ENCODE measurements around the gene GLRX2.

The GLRX2 gene

DNA sequence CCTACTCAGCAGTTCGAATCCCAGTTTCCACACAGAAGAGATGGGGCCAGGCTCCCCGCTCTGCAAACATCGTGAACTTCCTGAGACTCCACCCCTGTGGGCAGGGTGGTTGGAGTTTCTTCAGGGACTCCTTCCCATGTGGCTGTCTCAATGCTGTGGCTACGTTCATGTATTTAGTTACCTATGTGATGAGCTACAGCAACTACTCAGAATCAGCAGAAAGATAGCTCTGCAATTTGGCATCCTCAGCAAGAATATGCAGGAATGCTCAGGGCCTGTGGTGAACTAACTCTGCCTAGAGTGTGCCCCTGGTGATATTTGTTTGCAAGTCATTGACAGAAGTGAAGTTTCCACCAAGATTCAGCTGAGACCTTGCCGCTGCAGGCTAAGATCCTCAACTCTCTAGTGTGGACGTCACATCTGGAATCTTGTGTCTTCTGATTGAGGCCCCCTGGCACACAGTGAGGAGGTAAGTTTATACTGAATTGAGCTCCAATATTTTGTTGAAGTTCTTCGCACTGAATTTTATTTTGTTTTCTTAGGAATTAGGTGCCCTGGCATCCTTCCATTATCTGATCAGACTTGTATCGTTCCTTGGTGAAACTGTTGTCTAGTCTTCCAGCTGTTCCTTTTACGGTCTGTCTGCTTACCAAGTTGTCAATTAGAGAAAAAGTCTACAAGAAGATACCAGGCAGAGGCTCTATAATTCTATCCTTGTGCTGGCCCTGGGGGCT is 8.2 kb upstream of the GLRX2 start:
- H3K4me3 ChIP-seq (ENCODE audit: low read depth, low read length) = no peak overlapping the region

DNA sequence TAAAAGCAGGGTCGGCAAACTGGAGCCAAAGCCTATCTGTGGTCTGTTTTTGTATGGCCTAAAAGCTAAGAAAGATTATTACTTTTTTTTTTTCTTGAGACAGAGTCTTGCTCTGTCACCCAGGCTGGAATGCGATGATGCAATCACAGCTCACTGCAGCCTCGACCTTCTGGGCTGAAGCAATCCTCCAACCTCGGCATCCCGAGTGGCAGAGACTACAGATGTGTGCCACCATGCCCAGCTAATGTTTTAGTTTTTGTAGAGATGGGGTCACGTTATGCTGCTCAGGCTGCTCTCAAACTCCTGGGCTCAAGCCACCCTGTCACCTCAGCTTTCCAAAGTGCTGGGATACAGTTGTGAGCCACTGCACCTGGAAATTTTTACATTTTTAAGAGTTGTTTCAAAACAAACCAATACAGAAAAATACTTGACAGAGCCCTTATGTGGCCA is 6.5 kb upstream of the GLRX2 start:
- H3K4me3 ChIP-seq (ENCODE audit: low read depth, low read length) = no peak overlapping the region

- no peak overlapping the region for H3K4me3 ChIP-seq (ENCODE audit: low read depth, low read length)
These were observed 5.7 kb upstream of the GLRX2 start for GRCh38 chr1:193110864-193111263.

DNA sequence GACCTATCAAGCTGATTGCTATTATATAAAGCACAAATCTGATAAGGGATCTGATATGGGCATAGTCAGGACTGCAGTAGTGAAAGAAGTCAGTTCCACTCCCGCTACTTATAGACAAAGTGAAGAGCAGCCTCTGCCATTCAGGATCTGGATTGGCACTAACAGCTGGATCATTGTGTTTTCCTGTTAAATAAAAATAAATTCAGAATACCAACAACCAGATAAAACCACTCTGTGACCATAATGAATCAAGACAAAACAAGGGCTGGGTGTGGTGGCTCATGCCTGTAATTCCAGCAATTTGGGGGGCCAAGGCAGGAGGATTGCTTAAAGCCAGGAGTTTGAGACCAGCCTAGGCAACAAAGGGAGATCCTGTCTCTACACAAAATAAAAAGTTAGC is 5.0 kb upstream of the GLRX2 start:
- H3K4me3 ChIP-seq (ENCODE audit: low read depth, low read length) = no peak overlapping the region

DNA sequence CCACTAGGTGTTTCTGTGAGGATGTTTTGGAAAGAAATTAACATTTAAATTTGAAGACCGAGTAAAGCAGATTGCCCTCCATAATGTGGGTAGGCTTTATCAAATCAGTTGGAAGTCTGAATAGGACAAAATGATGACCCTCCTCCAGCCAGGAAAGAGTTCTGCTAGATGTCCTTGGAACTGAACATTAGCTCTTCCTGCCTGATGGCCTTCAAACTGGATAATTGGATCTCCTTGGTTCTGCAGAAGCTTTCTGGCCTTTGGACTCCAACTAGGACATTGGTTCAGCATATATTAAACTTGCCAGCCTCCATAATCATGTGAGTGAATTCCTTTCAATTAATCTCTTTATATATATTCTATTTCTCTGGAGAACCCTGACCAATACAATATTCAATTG is 4.4 kb upstream of the GLRX2 start:
- H3K4me3 ChIP-seq (ENCODE audit: low read depth, low read length) = no peak overlapping the region

GRCh38 chr1:193108471-193108870 is 3.3 kb upstream of the GLRX2 start:
- no peak overlapping the region for H3K4me3 ChIP-seq (ENCODE audit: low read depth, low read length)

- peak overlapping the region; percentile 56 for H3K4me3 ChIP-seq (ENCODE audit: low read depth, low read length)
These were observed 585 bp upstream of the GLRX2 start for GRCh38 chr1:193105821-193106177.

- H3K4me3 ChIP-seq (ENCODE audit: low read depth, low read length) = peak overlapping the region; percentile 69
These were observed 710 bp downstream of the GLRX2 start for GRCh38 chr1:193104502-193104906.

DNA sequence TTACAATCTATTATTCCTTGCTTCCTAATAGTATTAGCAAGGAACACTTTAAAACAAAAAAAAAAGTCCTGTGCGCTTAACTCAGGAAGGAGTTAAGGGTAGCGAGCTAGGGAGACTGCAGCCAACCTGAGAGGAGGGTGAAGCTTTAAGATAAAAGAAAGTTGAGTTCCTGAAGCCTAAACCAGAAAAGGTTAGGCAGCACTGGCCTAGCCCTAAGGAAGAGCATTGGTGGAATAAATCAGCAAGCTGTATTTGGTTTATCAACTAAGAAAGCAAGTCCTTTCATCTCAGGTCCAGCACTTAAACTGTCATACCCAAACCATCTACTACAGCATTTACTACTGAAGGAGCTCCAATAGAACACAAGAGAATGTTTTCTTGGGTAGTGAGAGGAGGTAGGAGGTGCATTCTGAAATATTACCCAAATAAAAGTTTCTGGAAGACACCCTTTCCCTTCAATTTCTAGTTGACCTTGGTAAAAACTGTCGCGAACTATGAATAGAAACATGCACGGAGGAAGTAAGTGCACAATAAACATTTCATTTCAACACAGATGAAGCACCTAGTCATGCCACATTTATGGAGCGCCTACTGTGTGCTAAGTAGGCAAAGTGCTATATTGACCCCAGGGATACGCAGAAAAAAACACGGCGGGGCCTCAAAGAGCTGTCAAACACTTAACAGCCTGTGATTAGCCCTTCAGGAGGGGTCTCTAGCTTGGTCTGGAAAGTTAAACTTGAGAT is 1.3 kb downstream of the GLRX2 start:
- peak overlapping the region; percentile 69 for H3K4me3 ChIP-seq (ENCODE audit: low read depth, low read length)

GRCh38 chr1:193102662-193103061 is 2.6 kb downstream of the GLRX2 start:
- H3K4me3 ChIP-seq (ENCODE audit: low read depth, low read length) = no peak overlapping the region

DNA sequence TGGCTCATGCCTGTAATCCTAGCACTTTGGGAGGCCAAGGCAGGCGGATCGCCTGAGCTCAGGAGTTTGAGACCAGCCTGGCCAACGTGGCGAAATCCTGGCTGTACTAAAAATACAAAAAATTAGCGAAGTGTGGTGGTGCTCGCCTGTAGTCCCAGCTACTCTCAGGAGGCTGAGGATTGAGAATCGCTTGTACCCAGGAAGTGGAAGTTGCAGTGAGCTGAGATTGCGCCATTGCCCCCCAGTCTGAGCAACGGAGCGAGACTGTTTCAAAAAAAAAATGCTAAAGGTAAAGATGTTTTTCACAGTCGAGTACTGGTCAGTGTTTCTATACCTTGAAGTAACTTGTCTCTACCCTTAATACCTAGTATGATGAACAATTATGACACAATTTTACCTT is 11.1 kb downstream of the GLRX2 start:
- no peak overlapping the region for H3K4me3 ChIP-seq (ENCODE audit: low read depth, low read length)

DNA sequence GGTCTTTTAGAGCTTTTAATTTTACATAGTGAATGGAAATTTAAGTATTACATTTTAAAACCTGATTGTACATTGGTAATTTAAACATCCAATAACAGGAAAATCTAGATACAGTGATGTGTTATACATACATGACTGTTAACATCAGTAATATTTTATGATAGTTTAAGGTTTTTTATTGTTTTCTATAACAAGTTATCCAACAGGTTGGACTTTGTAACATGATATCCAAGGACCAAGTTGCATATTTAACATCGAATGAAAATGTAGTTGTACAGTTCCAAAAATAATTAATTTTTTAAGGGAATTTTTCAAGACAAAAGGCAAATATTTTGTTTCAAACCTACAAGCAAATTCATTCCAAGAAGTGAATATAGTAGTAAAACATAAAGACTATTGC is 14.3 kb downstream of the GLRX2 start:
- H3K4me3 ChIP-seq (ENCODE audit: low read depth, low read length) = no peak overlapping the region

DNA sequence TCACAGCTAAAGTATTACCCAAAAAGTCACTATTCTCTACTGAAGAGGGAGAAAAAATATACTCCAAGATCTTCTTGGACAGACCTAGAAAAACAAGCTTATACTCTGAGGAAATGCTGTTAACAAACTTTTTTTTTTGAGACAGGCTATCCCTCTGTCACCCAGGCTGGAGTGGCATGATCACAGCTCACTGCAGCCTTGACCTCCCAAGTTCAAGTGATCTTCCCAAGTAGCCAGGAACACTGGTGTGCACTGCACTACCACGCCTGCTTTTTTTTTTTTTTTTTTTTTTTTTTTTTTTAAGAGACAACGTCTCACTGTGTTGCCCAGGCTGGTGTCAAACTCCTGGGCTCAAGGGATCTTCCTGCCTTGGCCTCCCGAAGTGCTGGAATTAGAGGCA is 17.3 kb downstream of the GLRX2 start:
- no peak overlapping the region for H3K4me3 ChIP-seq (ENCODE audit: low read depth, low read length)

DNA sequence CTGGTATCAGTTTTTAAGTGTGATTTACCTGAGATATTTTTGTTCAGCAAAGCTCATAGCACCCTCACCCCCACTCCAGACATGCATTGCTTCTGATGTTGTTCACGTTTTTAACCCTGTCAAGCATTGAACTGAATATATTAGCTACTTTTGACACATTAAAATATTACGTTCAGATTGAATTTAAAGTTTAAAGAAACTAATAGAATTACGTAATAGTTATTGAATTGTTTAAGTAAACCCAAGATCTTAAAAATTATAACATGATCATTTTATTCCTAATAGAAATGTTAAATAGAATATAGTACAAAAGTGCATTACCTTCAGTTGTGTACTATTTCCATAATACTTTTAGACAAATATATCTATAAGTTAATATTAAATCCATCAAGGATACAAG is 18.9 kb downstream of the GLRX2 start:
- no peak overlapping the region for H3K4me3 ChIP-seq (ENCODE audit: low read depth, low read length)

GRCh38 chr1:193085263-193085662 is 20.0 kb downstream of the GLRX2 start:
- no peak overlapping the region for H3K4me3 ChIP-seq (ENCODE audit: low read depth, low read length)

GRCh38 chr1:193083365-193084088 is 21.7 kb downstream of the GLRX2 start:
- H3K4me3 ChIP-seq (ENCODE audit: low read depth, low read length) = no peak overlapping the region

GRCh38 chr1:193079187-193079586 is 26.0 kb downstream of the GLRX2 start:
- no peak overlapping the region for H3K4me3 ChIP-seq (ENCODE audit: low read depth, low read length)

- H3K4me3 ChIP-seq (ENCODE audit: low read depth, low read length) = no peak overlapping the region
These were observed 27.2 kb downstream of the GLRX2 start for GRCh38 chr1:193077991-193078390.

DNA sequence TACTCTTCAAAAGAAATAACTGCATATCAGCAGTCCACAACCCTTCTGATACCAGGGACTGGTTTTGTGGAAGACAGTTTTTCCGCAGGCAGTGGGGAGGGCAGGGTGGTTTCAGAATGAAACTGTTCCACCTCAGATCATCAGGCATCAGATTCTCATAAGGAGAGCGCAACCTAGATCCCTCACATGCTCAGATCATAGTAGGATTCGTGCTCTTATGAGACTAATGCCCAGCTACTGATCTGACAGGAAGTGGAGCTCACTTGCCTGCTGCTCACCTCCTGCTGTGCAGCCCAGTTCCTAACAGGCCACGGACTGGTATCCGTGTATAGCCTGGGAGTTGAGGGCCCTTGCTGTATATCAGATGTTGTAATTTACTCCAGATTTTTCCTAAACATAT is 34.3 kb downstream of the GLRX2 start:
- no peak overlapping the region for H3K4me3 ChIP-seq (ENCODE audit: low read depth, low read length)

DNA sequence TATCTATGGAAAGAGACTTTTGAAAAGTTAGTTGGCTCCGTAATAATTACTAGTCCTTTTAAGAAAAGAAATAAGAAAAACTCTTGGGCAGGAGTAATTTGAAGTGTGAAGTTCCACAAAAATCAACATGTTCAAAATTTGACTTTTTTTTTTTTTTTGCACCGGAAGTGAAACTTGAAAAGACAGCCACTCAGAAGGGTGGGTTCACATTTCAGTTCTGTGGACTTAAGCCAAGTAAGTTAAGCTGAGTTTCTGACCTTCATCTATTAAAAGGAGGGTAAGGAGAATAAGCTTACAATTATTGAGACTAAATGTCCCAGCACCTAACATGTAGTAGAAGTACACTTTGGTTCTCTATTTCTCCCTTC is 34.8 kb downstream of the GLRX2 start:
- no peak overlapping the region for H3K4me3 ChIP-seq (ENCODE audit: low read depth, low read length)

DNA sequence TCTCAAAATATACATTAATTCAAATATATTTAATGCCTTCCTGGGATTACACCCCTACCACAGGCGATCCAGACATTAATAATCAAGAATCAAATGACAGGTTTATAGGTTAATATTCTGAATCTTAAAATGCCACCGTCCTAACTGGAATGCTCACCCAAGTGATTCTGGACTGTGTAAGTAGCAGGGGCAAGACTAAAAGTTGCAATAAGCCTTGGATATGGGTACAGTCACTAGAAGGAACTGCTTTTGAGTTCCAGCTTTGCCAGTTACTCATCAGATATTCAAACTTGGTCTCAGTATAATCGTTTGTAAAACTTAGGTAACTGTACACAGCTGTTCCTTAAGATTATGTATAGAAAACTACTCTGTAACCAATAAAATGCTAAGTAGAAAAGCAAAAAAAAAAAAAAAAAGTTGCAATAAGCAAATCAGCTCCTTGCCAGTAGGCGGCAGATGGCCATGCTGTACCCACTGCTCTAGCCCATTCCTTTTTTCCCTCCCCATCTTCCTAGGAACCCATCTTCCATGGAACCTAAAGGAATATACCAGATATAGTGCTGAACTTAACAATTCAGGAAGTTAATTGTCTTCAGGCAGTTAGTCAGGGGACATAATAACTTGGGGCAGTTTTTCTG is 35.3 kb downstream of the GLRX2 start:
- H3K4me3 ChIP-seq (ENCODE audit: low read depth, low read length) = no peak overlapping the region

GRCh38 chr1:193068013-193068412 is 37.2 kb downstream of the GLRX2 start:
- no peak overlapping the region for H3K4me3 ChIP-seq (ENCODE audit: low read depth, low read length)

Measured in iPS-11a (cell line).